A204.1 (cell line): ENCODE data around the gene OR2J3.
"Not testable (repeated sequence)": the region's sequence is repeated elsewhere in the genome, so short reads cannot be mapped to it uniquely, and the experiment has no call there.

Experiments used
- FAIRE-seq: peaks from 2 replicates; lab custom pipeline; 2012; peaks lifted over from hg19 to GRCh38; lab: Jason Lieb, UNC

The OR2J3 gene

DNA sequence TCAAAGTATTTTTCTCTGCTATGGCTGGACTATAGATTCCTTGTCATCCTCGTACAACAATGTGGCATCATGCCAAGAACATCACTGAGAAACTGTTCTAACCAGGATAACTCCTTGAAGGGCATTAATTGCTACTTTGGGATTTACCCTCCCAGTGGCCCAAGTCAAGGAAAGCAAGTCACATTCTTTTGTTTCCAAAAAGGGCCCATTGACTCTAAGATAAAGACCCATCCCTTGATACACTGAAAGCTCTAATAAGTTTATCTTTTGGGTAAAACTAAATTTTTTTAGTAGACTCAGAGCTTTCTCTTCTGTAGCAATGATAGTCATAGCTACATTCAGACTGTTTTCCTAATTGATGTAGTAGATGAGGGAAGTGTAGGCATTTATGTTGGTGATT, at the start of gene OR2J3:
TSS of gene OR2J3 (plus strand) at position 301 of the 400 bp plus-strand sequence. CDS start 3,833 bp downstream, outside the sequence.
- FAIRE-seq, result no peak

DNA sequence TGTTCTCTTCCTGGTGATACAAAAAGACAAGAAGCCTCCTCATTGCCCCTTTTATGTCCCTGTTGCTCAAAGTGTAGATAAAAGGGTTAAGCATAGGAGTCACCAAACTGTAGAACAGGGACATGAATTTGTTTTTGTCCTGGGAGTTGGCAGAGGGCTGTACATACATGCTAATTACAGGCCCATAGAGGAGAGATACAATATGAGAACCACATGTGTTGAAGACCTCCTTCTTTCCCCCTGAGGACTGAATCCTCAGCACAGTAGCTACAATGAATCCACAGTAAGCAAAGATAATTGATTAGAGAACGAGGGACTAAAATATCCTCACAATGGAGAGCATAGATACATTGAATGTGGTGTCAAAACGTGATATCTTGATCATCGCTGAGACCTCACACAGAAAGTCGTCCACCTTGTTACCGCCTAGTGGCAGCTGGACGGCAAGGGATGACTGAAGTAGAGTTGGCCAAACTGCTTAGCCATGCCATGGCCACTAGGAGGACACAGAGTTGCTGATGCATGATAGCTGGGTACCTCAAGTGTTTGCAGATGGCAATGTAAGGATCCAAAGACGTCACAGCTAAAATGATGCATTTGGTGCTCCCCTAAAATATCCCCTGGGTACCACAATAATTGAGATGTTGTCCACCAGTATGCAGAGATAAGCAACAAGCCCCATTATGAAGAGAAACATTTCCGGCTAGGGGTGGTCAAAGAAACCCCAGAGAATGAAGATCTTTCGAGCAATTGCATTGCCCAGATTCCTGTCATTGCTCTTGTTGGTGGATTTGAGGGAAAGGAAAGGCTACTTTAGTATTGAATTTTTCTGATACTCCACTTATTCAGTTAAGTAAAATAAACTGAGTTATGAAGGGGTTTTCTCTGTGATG, 35.8 kb upstream of the OR2J3 start:
- no peak for FAIRE-seq

DNA sequence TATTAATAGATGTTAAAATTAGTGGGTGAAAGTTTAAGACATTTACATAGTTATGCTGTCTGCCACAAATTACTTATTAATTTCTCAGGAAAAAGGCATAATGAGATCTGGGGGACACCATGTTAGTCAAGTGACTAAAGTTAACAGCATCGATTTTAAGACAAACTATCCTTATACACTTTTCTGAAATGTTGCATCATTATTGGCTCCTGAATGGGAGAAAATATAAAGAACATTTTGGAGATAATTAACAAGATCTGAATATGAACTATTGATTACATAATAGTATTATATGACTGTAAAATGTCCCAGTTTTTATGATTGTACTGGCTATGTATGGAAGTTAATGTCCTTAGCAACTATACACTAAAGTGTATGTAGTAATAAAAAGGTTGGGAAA, 28.7 kb upstream of the OR2J3 start:
- no peak for FAIRE-seq

DNA sequence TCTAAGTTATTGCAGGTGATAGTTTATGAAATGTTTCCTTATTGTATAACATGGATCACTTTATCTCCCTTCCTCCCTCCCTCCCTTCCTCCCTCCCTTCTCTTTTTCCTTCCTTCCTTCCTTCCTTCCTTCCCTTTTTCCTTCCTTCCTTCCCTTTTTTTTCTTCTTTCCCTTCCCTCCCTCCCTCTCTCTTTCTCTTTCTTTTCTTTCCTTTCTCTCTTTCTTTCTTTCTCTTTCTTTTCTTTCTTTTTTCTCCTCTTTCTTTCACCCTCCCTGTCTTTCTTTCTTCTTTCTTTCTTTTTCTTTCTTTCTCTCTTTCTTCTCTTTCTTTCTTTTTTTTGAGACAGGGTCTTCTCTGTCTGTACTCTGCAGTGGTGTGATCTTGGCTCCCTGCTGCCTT, 26.5 kb upstream of the OR2J3 start:
- FAIRE-seq, result no peak

DNA sequence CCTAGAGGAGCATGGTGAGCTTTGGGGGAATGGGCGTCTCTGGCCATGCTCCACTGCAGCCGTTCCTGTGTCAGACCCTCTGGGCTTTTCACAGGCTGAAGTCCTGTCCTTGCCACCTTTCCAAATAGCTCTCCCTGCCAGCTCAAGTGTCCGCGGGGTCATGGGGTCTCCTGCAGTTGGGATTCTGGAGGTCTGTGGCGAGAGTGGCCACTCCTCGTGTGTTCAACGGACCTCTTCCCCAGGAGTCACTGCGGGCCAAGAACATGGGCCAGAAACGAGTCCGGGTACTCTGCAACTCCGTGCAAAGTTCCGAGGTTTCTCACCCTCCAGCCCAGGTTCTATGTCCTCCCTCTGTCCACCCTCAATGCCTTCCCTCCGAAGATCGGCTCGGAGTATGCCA, 25.4 kb upstream of the OR2J3 start:
- no peak for FAIRE-seq

DNA sequence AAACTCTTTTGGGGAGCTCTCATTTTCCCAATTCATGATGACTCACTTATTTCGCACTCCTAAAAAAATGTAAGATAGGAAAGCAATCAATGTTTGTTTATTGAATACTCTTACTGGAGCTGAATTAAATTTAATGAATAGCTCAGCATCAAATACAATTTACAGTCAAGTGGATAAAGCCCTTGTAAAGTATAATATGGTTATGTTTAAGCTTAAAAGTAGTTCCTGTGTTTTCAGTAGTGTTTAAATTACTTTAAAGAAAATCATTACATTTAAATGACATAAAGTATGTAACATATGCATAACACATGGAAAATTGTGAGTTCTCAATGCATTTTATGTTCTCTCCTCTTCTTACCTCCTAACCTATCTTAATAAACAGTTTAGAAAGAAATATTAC, 20.6 kb upstream of the OR2J3 start, which contains the start of gene OR2B3:
TSS of gene OR2B3 (minus strand) at position 101 of the 400 bp plus-strand sequence. CDS start at position 36, 65 bp downstream.
- FAIRE-seq, result no peak

DNA sequence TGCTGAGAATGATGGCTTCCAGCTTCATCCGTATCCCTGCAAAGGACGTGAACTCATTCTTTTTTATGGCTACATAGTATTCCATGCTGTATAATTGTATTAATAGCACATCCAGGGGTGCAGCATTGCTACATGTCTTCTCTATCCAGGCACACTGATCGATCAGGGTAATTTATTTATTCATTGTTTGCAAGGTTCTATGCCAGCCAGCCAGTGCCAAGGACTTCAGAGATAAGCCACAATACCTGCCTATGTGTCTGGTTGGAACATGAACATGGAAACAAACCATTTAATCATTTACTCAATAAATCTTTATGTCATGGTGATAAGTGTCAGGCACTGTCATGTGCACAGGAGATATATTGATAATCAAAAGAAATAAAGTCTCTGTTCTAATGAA, 14.9 kb upstream of the OR2J3 start:
- no peak for FAIRE-seq

DNA sequence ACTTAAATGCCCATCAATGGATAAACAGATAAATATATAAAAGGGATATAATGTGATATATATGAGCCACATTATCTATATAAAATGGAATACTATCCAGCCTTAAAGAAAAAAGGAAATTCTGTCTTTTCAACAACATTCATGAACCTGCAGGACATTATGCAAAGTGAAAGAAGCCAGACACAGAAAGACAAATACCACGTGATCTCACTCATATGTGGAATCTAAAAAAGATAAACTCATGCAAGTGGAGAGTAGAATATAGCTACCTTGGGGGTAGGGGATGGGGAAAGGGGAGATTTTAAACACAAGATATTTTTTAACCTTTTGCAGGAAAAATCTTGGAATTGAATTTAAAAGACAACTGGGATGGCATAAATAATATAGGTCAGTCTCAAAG, 10.1 kb upstream of the OR2J3 start:
- no peak for FAIRE-seq

DNA sequence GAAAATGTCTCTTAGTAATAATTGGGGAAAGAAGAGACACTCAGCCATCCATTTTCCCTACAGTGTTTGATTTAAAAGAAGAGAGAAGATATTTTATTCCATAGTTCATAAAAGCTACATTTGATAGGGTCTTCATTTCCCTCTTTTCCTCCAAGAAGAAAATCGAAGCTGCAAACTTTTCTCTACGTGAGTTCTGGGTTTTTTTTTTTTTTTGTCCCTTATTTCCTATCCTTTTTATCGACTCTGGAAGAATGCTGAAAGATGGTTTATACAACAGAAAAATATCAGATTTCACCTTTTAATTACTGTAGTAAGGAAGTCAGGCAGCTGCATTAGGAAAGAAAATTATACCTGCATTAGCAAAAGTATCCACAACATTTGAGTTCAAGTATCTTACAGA, 8.7 kb upstream of the OR2J3 start, which contains the start of gene OR2J1:
TSS of gene OR2J1 (plus strand) at position 301 of the 400 bp plus-strand sequence. CDS start 1,453 bp downstream, outside the sequence.
- FAIRE-seq, result no peak

DNA sequence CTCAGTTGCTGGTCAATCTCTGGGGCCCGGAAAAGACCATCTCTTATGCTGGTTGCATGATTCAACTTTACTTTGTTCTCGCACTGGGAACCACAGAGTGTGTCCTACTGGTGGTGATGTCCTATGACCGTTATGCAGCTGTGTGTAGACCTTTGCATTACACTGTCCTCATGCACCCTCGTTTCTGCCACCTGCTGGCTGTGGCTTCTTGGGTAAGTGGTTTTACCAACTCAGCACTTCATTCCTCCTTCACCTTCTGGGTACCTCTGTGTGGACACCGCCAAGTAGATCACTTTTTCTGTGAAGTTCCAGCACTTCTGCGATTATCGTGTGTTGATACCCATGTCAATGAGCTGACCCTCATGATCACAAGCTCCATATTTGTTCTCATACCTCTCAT, 4.3 kb downstream of the OR2J3 start:
- no peak for FAIRE-seq

DNA sequence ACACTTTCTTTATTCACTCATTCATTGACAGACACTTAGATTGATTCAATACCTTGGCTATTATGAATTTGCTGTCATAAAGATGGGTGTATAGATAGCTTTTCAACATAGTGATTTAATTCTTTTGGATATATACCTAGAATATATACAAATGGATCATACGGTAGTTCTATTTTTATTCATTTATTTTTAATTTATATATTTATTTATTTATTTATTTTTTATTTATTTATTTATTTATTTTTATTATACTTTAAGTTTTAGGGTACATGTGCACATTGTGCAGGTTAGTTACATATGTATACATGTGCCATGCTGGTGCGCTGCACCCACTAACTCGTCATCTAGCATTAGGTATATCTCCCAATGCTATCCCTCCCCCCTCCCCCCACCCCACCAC, 7.1 kb downstream of the OR2J3 start:
- FAIRE-seq, result not testable (repeated sequence)

DNA sequence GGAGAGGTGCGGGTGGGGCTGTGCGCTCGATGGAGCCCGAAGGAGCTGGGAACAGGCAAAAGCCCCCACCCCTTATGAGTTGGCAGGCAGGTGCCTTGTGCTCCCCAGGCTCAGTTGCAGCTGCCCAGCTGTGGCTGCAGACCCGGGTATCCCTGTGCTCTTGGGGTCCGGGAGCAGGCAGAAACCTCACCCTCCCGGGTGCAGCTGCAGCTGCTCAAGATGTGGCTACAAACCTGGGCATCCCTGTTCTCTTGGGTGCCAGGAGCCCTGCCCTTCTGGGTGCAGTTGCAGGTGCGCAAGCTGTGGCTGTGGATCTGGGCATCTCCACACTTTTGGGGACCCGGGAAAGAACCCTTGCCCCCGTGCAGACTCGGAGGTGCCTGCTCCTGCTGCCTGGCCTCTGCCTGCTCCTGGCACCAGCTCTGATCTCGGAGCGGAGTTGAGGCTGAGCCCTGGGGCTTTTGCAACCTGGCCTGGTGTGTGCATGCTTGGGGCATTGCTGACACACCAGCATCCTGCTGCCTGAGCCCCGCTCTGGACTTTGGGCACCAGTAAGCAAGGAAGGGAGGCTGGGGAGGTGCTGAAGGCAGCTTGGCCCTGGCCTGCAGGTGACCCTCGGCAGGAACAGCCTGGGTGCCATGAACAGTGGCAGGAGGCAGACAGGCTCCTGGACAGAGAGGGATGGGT, 21.6 kb downstream of the OR2J3 start:
- no peak for FAIRE-seq

DNA sequence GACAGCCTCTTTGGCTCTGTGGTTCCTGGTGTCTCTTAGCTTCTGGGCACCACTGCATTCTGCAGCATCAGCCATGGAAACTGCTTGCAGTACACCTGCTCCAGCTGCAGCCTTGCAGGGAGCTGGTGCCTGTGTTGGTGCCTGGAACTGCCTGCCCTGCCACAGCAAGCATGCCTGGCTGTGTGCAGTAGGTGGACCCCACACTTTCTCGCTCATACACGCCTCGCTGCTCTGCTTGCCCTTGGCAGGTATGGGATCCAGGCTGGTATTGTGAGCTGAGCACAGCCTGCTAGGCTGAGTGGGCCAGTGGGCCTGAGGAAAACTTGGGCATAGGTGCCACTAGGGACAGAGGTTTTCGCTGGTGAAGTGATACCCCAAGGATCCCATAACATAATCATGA, 22.8 kb downstream of the OR2J3 start:
- FAIRE-seq, result no peak

DNA sequence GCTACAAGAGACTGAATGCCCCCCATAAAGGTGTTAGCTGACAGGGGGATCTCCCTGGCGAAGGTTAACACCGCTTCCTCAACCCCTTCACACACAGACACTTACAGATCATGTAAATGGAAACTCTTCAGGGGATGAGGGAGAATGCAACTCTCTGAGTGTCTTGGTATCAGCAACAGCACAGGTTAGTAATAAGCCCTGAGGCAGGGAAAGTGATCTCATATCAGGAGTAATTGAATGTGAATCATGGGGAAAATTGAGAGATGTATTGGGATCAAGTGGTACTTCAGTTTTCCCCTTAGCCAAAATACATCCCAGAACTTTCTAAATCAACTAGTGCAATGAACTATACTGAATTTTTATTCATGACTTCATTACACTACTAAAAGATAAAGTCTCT, 23.8 kb downstream of the OR2J3 start:
- no peak for FAIRE-seq

DNA sequence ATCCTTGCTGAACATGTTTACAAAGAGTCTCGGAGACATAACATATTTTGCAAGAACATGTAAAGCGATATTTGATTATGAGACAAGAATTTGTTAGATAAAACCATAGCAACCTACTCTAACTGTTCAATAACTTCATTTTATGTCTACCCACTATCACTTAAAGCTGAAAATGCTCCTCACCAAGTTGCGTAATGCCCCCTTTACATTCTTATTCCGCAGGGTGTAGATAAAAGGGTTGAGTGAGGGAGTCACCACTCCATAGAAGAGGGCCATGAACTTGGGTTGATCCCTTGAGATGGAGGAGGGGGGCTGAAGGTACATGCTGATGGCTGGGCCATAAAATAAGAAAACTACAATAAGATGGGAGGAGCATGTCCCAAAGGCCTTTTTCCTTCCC, 29.9 kb downstream of the OR2J3 start:
- FAIRE-seq, result no peak

DNA sequence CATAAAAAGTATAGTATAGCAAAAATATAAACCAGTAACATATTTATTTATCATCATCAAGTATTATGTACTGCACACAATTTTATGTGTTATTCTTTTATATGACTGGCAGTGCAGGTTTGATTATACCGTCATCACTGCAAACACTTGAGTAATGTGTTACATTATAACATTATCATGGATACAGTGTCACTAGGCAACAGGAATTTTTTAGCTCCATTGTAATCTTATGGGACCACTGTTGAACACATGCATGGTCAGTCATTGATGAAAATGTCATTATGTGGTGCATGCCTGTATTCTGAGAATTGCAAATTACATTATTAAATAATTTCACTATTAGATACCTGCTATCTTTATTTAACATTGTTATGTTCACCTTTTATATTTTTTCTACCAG, 33.7 kb downstream of the OR2J3 start:
- FAIRE-seq, result no peak

DNA sequence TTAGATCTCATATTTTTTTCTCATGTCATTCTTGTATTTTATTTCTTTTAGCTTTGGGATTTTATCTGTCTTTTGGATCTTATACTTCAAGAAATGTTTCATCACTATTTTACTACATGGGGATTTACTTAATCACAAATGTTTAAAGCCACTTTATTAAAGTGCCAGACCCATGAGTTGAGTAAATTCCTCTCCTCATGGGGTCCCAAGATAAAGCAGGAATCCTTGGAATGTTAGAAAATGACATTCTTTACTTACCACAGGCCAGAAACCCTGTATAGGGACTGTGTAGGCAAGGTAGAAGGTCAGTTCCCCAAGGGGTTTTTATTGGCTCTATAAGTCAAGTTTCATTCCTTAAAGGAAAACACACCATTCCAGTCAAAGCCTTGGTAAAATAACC, 34.5 kb downstream of the OR2J3 start:
- FAIRE-seq, result no peak

DNA sequence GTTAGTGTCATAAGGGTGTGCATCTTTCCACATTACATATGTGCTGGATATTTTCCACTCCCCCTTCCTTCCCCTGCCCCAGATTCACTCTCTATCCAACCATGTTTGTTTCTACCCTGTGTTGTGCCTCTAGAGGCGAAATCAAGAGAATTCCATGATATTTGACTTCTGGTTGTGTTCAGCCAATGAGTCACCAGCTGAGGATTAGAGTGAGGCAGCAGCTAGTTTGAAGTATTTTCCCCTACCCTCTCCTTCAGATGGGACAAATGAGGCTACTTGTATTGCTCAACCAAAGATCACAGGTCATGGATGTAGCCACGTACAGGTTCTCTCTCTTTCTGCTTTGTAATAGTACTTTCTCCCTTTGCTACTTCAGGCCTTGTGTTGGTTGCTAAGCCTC, 38.3 kb downstream of the OR2J3 start:
- FAIRE-seq, result no peak

DNA sequence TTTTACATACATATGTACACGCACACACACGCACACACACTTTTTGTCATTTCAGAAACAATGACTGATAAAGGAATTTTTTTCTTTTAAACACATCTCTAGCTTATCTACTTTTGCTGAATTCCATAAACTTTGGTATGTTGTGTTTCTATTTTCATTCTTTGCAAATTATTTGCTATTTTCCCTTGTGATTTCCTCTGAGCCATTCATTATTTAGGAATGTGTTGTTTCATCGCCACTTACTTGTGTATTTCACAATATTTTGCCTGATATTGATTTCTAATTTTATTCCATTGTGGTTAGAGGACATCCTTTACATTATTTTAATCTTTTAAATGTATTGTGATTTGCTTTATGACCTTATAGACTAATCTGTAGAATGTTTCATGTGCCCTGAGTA, 39.2 kb downstream of the OR2J3 start:
- no peak for FAIRE-seq

DNA sequence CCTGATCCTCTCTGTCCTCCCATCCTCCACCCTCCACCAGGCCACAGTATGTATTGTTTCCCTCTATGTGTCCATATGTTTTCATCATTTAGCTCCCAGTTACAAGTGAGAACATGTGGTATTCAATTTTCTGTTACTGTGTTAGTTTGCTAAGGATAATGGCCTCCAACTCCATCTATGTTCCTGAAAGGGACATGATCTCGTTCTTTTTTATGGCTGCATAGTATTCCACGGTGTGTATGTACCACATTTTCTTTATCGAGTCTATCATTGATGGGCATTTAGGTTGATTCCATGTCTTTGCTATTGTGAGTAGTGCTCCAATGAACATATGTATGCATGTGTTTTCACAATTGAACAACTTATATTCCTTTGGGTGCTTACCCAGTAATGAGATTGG, 41.6 kb downstream of the OR2J3 start:
- FAIRE-seq, result not testable (repeated sequence)

DNA sequence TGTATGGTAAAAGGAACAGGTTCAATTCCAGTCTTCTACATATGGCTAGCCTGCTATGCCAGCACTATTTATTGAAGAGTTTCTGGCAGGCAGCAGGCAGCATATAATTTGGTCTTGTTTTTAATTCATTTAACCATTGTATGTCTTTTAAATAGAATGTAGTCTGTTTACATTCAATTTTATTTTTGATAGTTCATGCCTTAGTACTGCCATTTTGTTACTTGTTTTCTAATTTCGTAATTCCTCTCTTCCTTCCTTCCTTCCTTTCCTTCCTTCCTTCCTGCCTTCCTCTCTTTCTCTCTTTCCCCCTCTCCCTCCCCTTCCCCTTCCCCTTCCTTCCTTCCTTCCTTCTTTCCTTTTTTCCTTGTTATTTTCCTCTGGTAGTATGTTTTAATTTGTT, 45.2 kb downstream of the OR2J3 start:
- no peak for FAIRE-seq

DNA sequence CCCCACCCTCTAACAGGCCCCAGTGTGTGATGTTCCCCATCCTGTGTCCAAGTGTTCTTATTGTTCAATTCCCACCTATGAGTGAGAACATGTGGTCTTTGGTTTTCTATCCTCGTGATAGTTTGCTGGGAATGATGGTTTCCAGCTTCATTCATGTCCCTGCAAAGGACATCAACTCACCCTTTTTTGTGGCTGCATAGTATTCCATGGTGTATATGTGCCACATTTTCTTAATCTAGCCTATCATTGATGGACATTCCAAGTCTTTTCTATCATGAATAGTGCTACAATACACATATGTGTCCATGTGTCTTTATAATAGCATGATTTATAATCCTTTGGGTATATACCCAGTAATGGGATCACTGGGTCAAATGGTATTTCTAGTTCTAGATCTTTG, 47.3 kb downstream of the OR2J3 start:
- not testable (repeated sequence) for FAIRE-seq

DNA sequence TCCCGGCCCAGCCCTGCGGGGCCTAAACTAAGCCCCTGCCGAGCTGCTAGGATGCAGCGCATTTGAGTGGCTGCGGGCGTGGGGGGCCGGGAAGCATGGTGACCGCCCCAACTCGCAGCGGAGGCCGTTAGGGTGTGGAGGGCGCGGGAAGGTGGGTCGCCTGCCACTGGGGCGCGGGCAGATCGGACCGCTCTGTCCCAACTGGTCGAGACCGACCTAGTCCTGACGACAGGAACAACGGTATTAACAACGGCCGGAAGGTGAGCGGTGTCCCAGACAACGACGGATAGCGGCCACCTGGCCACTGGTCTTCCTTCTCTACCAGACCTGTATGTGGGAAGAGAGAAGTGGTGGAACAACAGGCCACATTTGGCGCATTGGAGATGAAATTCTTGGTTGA, 52.1 kb downstream of the OR2J3 start:
- not testable (repeated sequence) for FAIRE-seq
